IMR-90 (cell line): ENCODE results near the gene CLASP1. TPM values are rescaled to one million over a fixed set of nuclear protein-coding genes. Genes with fewer than 3 reads are reported as not detected.

Experiments used
- ATAC-seq: fragments of 200-7000 bp; cut with Tn5 transposase; 2 replicates; pipeline ENCODE4 v1.9.1; 2020; ENCODE audit warnings: low read depth, mild to moderate bottlenecking, moderate library complexity
- BruUV-seq: library from RNA; stranded (reverse); fragments of 400-500 nt; replicated peaks from 2 replicates; lab custom pipeline; 2021; lab: Mats Ljungman, UMichigan
- CTCF ChIA-PET: fragments of 300-600 bp; formaldehyde crosslinking; extraction: SDS; loops from one replicate; lab custom pipeline; 2021; ENCODE audit warnings: antibody characterized with exemption; lab: Yijun Ruan, JAX
- POLR2A ChIA-PET: fragments of 300-600 bp; sonication (Branson Sonifier 250); formaldehyde crosslinking; loops from one replicate; lab custom pipeline; 2022; ENCODE audit warnings: antibody characterized with exemption; ENCODE audit not compliant: unreplicated experiment; lab: Charles Lee
- DNase-seq: peaks from one replicate; pipeline ENCODE4 v3.0.0; 2013
- H2AFZ ChIP-seq: replicated peaks from 2 replicates; pipeline ENCODE3; 2013; ENCODE audit warnings: low read length, mild to moderate bottlenecking; ENCODE audit not compliant: poor library complexity
- H2AK5ac ChIP-seq: 2 replicates; pipeline ENCODE4 v1.6.1; 2013; ENCODE audit warnings: low read depth, low read length, inconsistent platforms
- H2AK9ac ChIP-seq: replicated peaks from 2 replicates; pipeline ENCODE3; 2013; ENCODE audit warnings: mild to moderate bottlenecking, low read depth, low read length, moderate library complexity; ENCODE audit not compliant: poor library complexity
- H2BK120ac ChIP-seq: 2 replicates; pipeline ENCODE4 v1.6.1; 2013; ENCODE audit warnings: low read depth, low read length, inconsistent platforms
- H2BK15ac ChIP-seq: 3 replicates; pipeline ENCODE4 v1.6.1; 2013; ENCODE audit warnings: low read depth, low read length, inconsistent platforms
- H2BK20ac ChIP-seq: 2 replicates; pipeline ENCODE4 v1.6.1; 2013; ENCODE audit warnings: low read depth, mild to moderate bottlenecking, inconsistent platforms, low read length, moderate library complexity
- H2BK5ac ChIP-seq: 2 replicates; pipeline ENCODE4 v1.6.1; 2013; ENCODE audit warnings: mild to moderate bottlenecking, low read depth, low read length, inconsistent platforms; ENCODE audit not compliant: poor library complexity, severe bottlenecking
- H3K14ac ChIP-seq: replicated peaks from 2 replicates; pipeline ENCODE4 v1.6.1; 2013; ENCODE audit warnings: low read depth, low read length, inconsistent platforms
- H3K18ac ChIP-seq: 2 replicates; pipeline ENCODE4 v1.6.1; 2013; ENCODE audit warnings: low read depth, low read length, control low read depth
- H3K23ac ChIP-seq: 2 replicates; pipeline ENCODE4 v1.6.1; 2013; ENCODE audit warnings: low read depth, low read length, inconsistent platforms
- H3K27ac ChIP-seq: 2 replicates; pipeline ENCODE4 v1.5.1; 2013; ENCODE audit warnings: mild to moderate bottlenecking, control low read depth, low read length; ENCODE audit not compliant: insufficient read depth
- H3K27me3 ChIP-seq: 2 replicates; pipeline ENCODE4 v1.6.1; 2013; ENCODE audit warnings: low read length; ENCODE audit not compliant: control insufficient read depth, insufficient read depth
- H3K36me3 ChIP-seq: 2 replicates; pipeline ENCODE4 v1.6.1; 2013; ENCODE audit warnings: low read length, mixed read lengths; ENCODE audit not compliant: control insufficient read depth, insufficient read depth
- H3K4ac ChIP-seq: 2 replicates; pipeline ENCODE4 v1.6.1; 2013; ENCODE audit warnings: low read depth, low read length, inconsistent platforms
- H3K4me1 ChIP-seq: 2 replicates; pipeline ENCODE4 v1.6.1; 2013; ENCODE audit warnings: low read length, mixed read lengths; ENCODE audit not compliant: control insufficient read depth, insufficient read depth
- H3K4me2 ChIP-seq: 2 replicates; pipeline ENCODE4 v1.6.1; 2013; ENCODE audit warnings: low read depth, mild to moderate bottlenecking, control low read depth, low read length, moderate library complexity
- H3K4me3 ChIP-seq: 2 replicates; pipeline ENCODE4 v1.5.1; 2013; ENCODE audit warnings: low read depth, mild to moderate bottlenecking, control low read depth, low read length, moderate library complexity; ENCODE audit not compliant: insufficient read depth
- H3K56ac ChIP-seq: 2 replicates; pipeline ENCODE4 v1.6.1; 2013; ENCODE audit warnings: low read length, inconsistent platforms; ENCODE audit not compliant: insufficient read depth; ENCODE audit errors: extremely low read depth
- H3K79me1 ChIP-seq, 2 experiments: 2 replicates each; pipeline ENCODE4 v1.6.1; 2013; ENCODE audit warnings: low read length in 2 of 2, inconsistent platforms in 1 of 2, low read depth in 1 of 2
- H3K9ac ChIP-seq: 2 replicates; pipeline ENCODE4 v1.6.1; 2013; ENCODE audit warnings: low read depth, low read length, control low read depth
- H3K9me1 ChIP-seq: 2 replicates; pipeline ENCODE4 v1.6.1; 2013; ENCODE audit warnings: low read length, inconsistent platforms; ENCODE audit not compliant: insufficient read depth
- H3K9me3 ChIP-seq: 2 replicates; pipeline ENCODE4 v1.6.1; 2013; ENCODE audit warnings: low read length; ENCODE audit not compliant: control insufficient read depth, insufficient read depth
- H4K20me1 ChIP-seq: 2 replicates; pipeline ENCODE4 v1.6.1; 2013; ENCODE audit warnings: low read length, inconsistent platforms; ENCODE audit not compliant: insufficient read depth
- H4K5ac ChIP-seq: 2 replicates; pipeline ENCODE4 v1.6.1; 2013; ENCODE audit warnings: mild to moderate bottlenecking, low read depth, low read length, control low read depth
- H4K8ac ChIP-seq, 2 experiments: 2 replicates each; pipeline ENCODE4 v1.6.1; 2013; ENCODE audit warnings: low read depth in 2 of 2, low read length in 2 of 2, control low read depth in 1 of 2, inconsistent platforms in 1 of 2
- H4K91ac ChIP-seq: 2 replicates; pipeline ENCODE4 v1.6.1; 2013; ENCODE audit warnings: low read depth, low read length, inconsistent platforms; ENCODE audit not compliant: insufficient read depth
- MXI1 ChIP-seq: IDR thresholded peaks from 2 replicates; pipeline ENCODE4 v1.6.1; 2012; ENCODE audit warnings: low read depth, mild to moderate bottlenecking, low read length, moderate library complexity, borderline replicate concordance
- RFX5 ChIP-seq: IDR thresholded peaks from 2 replicates; pipeline ENCODE4 v1.8.0; 2012; ENCODE audit warnings: low read depth, mild to moderate bottlenecking, low read length, moderate library complexity
- WGBS, 2 experiments: methylation state at CpG; one replicate each; pipeline versions ENCODE4 v1.1.5 to v1.1.7; 2013; ENCODE audit warnings: missing lambda C conversion rate in 2 of 2; ENCODE audit not compliant: insufficient read length in 1 of 2; ENCODE audit errors: extremely low coverage in 2 of 2; 5-methylcytosine and 5-hydroxymethylcytosine counted together
- dilution Hi-C: fragments of 300-500 bp; cut with HindIII; formaldehyde crosslinking; loops from one replicate; pipeline ENCODE4 v1.14.3; 2018; ENCODE audit warnings: low sequenced_read_pairs; ENCODE audit not compliant: unreplicated experiment
- in situ Hi-C: fragments of 300-500 bp; cut with MboI; formaldehyde crosslinking; loops from 3 replicates; pipeline ENCODE4 v1.14.3; 2019; ENCODE audit warnings: low sequenced_read_pairs, inconsistent platforms, mixed read lengths
- intact Hi-C: fragments of 100-400 bp; cut with micrococcal nuclease; formaldehyde crosslinking; loops from 2 replicates; pipeline ENCODE4 v1.10.0; 2022
- polyA plus RNA-seq, 3 experiments: library from polyadenylated mRNA; depleted of rRNA; stranded (reverse); fragments of >200 nt; gene quantifications; 2 replicates each; pipeline ENCODE4 v1.2.3, GENCODE V29; 2012; ENCODE audit warnings: low replicate concordance in 1 of 3
- total RNA-seq: library from RNA; depleted of rRNA; stranded (reverse); fragments of >200 nt; gene quantifications from 2 replicates; pipeline ENCODE4 v1.2.3, GENCODE V29; 2012

The CLASP1 gene
- total and polyA plus RNA-seq, 2 of the 4 experiments (the other 2 are of a cell fraction), result 12.3 to 33.7 TPM

DNA sequence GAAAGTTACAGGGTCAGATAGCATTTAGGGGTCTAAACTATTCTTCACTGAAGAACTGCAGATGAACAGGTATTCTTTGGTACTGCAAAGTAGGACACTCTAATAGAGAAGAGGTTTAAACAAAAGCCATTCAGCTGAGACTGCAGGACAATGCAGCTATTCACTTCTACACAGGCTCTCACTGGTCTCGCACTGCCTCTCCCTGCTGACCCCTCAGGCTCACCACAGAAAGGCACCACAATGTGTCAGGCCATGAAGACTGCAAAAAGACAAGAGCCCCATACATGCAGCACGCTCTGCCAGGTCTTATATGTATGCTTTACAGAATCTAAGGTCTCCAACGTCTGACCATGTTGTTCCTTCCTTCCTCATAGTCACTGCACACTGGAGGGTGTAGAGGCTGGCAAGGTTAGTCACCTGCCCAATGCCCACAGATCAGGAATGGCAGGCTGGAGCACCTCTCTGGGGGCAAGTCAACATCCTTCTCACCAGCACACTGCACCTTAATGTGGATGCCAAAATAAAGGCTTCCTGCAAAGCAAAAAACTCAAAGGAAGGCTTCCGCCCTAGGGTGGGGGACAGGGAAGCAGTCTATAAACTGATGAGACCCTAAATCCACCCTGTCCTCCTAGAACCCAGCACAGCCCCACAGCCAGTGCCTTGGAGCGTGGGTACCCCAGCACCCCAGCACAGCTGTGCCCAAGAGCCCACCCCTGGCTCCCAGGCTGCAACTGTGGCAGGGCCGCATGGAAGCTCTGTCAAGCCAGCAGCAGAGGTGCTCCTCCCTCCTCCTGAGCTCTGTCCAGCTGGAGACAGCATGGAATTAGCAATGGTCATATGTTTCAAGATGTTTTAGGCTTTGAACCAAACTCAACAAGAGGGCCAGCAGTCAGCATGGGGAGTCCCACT, 129.3 kb downstream of the CLASP1 start:
- DNase-seq (peak; percentile 23), ATAC-seq (0 out of 2 replicates have a peak, but pooled peaks have one; percentile 17)

More for the DNA sequence above, 129.3 kb downstream of the CLASP1 start:
- Histone ChIP-seq H2AK9ac (no peak overlapping the region), H3K9me3 (no peaks in the 10 kb centered on the region), H3K4me3 (no peak overlapping the region), H3K4me1 (peaks cover 4% of the 10 kb centered on the region; the same call in 1 of the 2 replicates), H3K36me3 (peaks cover 22% of the 10 kb centered on the region), H3K14ac (no peak overlapping the region), H3K56ac (no peak overlapping the region), H4K8ac (no peak overlapping the region), H3K23ac (no peak overlapping the region), H4K5ac (no peak overlapping the region), H3K79me1 (peaks cover 14 to 47% of the 10 kb centered on the region in 2 experiments; a peak in 3 of 4 replicates), H3K4me2 (no peak overlapping the region), H3K4ac (no peak overlapping the region), H3K27me3 (no peaks in the 10 kb centered on the region), H2BK5ac (no peak overlapping the region), H2AK5ac (no peak overlapping the region), H4K91ac (no peak overlapping the region), H3K9me1 (peaks cover 26% of the 10 kb centered on the region; the same call in 1 of the 2 replicates), H2AFZ (no peak overlapping the region), H2BK15ac (no peak overlapping the region), H3K27ac (no peak overlapping the region), H3K18ac (no peak overlapping the region), H2BK20ac (no peak overlapping the region), H2BK120ac (no peak overlapping the region), H3K9ac (no peak overlapping the region), H4K20me1 (no peaks in the 10 kb centered on the region; the same call in 1 of the 2 replicates)
- WGBS, 2 experiments, result no CpG with 5 or more reads among the region's 6 CpGs
- intact Hi-C loops, result no loop called here
- BruUV-seq, result no TSS peak
- no peak for TF ChIP-seq RFX5
- peak; percentile 18; the same call in 1 of the 2 replicates for TF ChIP-seq MXI1
- ChIA-PET POLR2A (interaction anchor here (0.5 kb wide), 1 partner anchor 109 kb away, joined by 3 read pairs; no protein-coding TSS in a partner anchor), CTCF (no interaction called here)
- dilution Hi-C loops, result no loop called here
- in situ Hi-C loops, result loop anchor here (10.0 kb wide), 2 partner anchors 65 to 105 kb away; no protein-coding TSS in a partner anchor
